Stomach smooth muscle (tissue), 2 donors: ENCODE measurements around the gene CD82.

Source experiments
- H3K27ac ChIP-seq: one replicate; pipeline ENCODE4 v1.7.0; 2013; ENCODE audit warnings: mild to moderate bottlenecking, low read length, inconsistent platforms
- H3K27me3 ChIP-seq, 2 donors: one replicate each; pipeline ENCODE4 v1.7.0; 2013; ENCODE audit warnings: low read length in 2 of 2; ENCODE audit not compliant: insufficient read depth in 2 of 2, control insufficient read depth in 1 of 2
- H3K36me3 ChIP-seq, 2 donors: one replicate each; pipeline ENCODE4 v1.7.0; 2013; ENCODE audit warnings: low read length in 2 of 2; ENCODE audit not compliant: control insufficient read depth in 2 of 2, insufficient read depth in 2 of 2
- H3K4me1 ChIP-seq: one replicate; pipeline ENCODE4 v1.7.0; 2013; ENCODE audit warnings: low read length; ENCODE audit not compliant: control insufficient read depth, insufficient read depth
- H3K4me3 ChIP-seq, 2 donors: one replicate each; pipeline ENCODE4 v1.7.0; 2013; ENCODE audit warnings: low read length in 2 of 2
- H3K9ac ChIP-seq, 2 donors: one replicate each; pipeline ENCODE4 v1.7.0; 2013; ENCODE audit warnings: low read length in 2 of 2, mild to moderate bottlenecking in 1 of 2
- H3K9me3 ChIP-seq, 2 donors: one replicate each; pipeline ENCODE4 v1.7.0; 2013; ENCODE audit warnings: low read length in 2 of 2; ENCODE audit not compliant: control insufficient read depth in 2 of 2
- donor health status: healthy.
- donor health status: Pancreatic carcinoma.

CD82 gene

GRCh38 chr11:44568331-44568657 lies 2.8 kb downstream of the CD82 start:
- Histone ChIP-seq H3K4me3 (no peak overlapping the region), H3K36me3 (no peaks in the 10 kb centered on the region), H3K9ac (no peak overlapping the region), H3K9me3 (no peaks in the 10 kb centered on the region), H3K27me3 (no peaks in the 10 kb centered on the region), H3K4me1 (peaks cover 41% of the 10 kb centered on the region), H3K27ac (no peak overlapping the region)

GRCh38 chr11:44568658-44569473 lies 3.4 kb downstream of the CD82 start:
- Histone ChIP-seq H3K36me3 (no peaks in the 10 kb centered on the region), H3K4me1 (peaks cover 36% of the 10 kb centered on the region), H3K4me3 (no peak overlapping the region), H3K27me3 (no peaks in the 10 kb centered on the region), H3K27ac (no peak overlapping the region), H3K9me3 (no peaks in the 10 kb centered on the region), H3K9ac (no peak overlapping the region)

GRCh38 chr11:44570411-44571155 lies 5.1 kb downstream of the CD82 start:
- Histone ChIP-seq H3K27me3 (no peaks in the 10 kb centered on the region), H3K9ac (no peak overlapping the region), H3K27ac (no peak overlapping the region), H3K4me1 (peaks cover 24% of the 10 kb centered on the region), H3K36me3 (no peaks in the 10 kb centered on the region), H3K4me3 (no peak overlapping the region), H3K9me3 (no peaks in the 10 kb centered on the region)

- no peak overlapping the region for H3K9ac ChIP-seq
- H3K36me3 ChIP-seq, result no peaks in the 10 kb centered on the region
- no peaks in the 10 kb centered on the region for H3K9me3 ChIP-seq
- H3K27ac ChIP-seq, result no peak overlapping the region
- no peaks in the 10 kb centered on the region for H3K27me3 ChIP-seq
- H3K4me3 ChIP-seq, result no peak overlapping the region
- H3K4me1 ChIP-seq, result peaks cover 12% of the 10 kb centered on the region
Measured at GRCh38 chr11:44571871-44572270, 6.4 kb downstream of the CD82 start.

- Histone ChIP-seq H3K4me3 (no peak overlapping the region), H3K9ac (no peak overlapping the region), H3K4me1 (peaks cover 9% of the 10 kb centered on the region), H3K9me3 (no peaks in the 10 kb centered on the region), H3K36me3 (no peaks in the 10 kb centered on the region), H3K27ac (no peak overlapping the region), H3K27me3 (no peaks in the 10 kb centered on the region)
Measured at GRCh38 chr11:44572436-44572835, 7.0 kb downstream of the CD82 start.

- Histone ChIP-seq H3K27ac (no peak overlapping the region), H3K36me3 (no peaks in the 10 kb centered on the region), H3K9ac (no peak overlapping the region), H3K27me3 (no peaks in the 10 kb centered on the region), H3K4me1 (peaks cover 9% of the 10 kb centered on the region), H3K4me3 (no peak overlapping the region), H3K9me3 (no peaks in the 10 kb centered on the region)
Measured at GRCh38 chr11:44572884-44573283, 7.4 kb downstream of the CD82 start.

- Histone ChIP-seq H3K36me3 (no peaks in the 10 kb centered on the region), H3K4me1 (peaks cover 9% of the 10 kb centered on the region), H3K27me3 (no peaks in the 10 kb centered on the region), H3K9ac (no peak overlapping the region), H3K27ac (no peak overlapping the region), H3K9me3 (no peaks in the 10 kb centered on the region), H3K4me3 (no peak overlapping the region)
Measured at GRCh38 chr11:44573333-44573732, 7.9 kb downstream of the CD82 start.

- H3K9ac ChIP-seq, result no peak overlapping the region
- no peaks in the 10 kb centered on the region for H3K27me3 ChIP-seq
- H3K4me1 ChIP-seq, result no peaks in the 10 kb centered on the region
- H3K36me3 ChIP-seq, result no peaks in the 10 kb centered on the region
- H3K4me3 ChIP-seq, result no peak overlapping the region
- H3K9me3 ChIP-seq, result no peaks in the 10 kb centered on the region
- H3K27ac ChIP-seq, result no peak overlapping the region
Measured at GRCh38 chr11:44574610-44575287, 9.3 kb downstream of the CD82 start.

- Histone ChIP-seq H3K9ac (no peak overlapping the region), H3K4me1 (no peaks in the 10 kb centered on the region), H3K9me3 (no peaks in the 10 kb centered on the region), H3K4me3 (no peak overlapping the region), H3K36me3 (no peaks in the 10 kb centered on the region), H3K27ac (no peak overlapping the region), H3K27me3 (no peaks in the 10 kb centered on the region)
Measured at GRCh38 chr11:44575288-44575672, 9.8 kb downstream of the CD82 start.

- no peaks in the 10 kb centered on the region for H3K4me1 ChIP-seq
Measured at GRCh38 chr11:44575962-44576361, 10.5 kb downstream of the CD82 start.

More at GRCh38 chr11:44575962-44576361, 10.5 kb downstream of the CD82 start:
- no peak overlapping the region for H3K9ac ChIP-seq
- H3K36me3 ChIP-seq, result no peaks in the 10 kb centered on the region
- H3K9me3 ChIP-seq, result no peaks in the 10 kb centered on the region
- H3K27ac ChIP-seq, result no peak overlapping the region
- H3K27me3 ChIP-seq, result no peaks in the 10 kb centered on the region
- no peak overlapping the region for H3K4me3 ChIP-seq
